HepG2 (cell line): ENCODE data around the gene GSTM1. TPM values are rescaled to one million over a fixed set of nuclear protein-coding genes. Genes with fewer than 3 reads are reported as not detected.

Source experiments
- ZNF256 ChIP-seq: sonication (generic); formaldehyde crosslinking; conservative IDR thresholded peaks from 2 replicates; pipeline ENCODE4 v1.4.0; 2020; ENCODE audit warnings: missing genetic modification reagents
- polyA plus RNA-seq, 8 experiments: library from polyadenylated mRNA; depleted of rRNA in 3 of 8; stranded (reverse) in 7 of 8; unstranded in 1 of 8; fragments of >200 nt; fragmentation: Illumina TruSeq in 4 of 8; extraction: Trizol in 4 of 8; gene quantifications; 2 replicates each; pipeline versions ENCODE4 v1.2.1 to v1.2.3, GENCODE V29; 2011 to 2016; ENCODE audit warnings: low read depth in 4 of 8, missing spikeins in 1 of 8, mixed read lengths in 1 of 8; ENCODE audit not compliant: insufficient read depth in 1 of 8
- total RNA-seq, 5 experiments: library from RNA; depleted of rRNA; stranded (reverse); fragments of >200 nt; fragmentation: Illumina TruSeq; extraction: Trizol; gene quantifications; 2 replicates each; pipeline ENCODE4 v1.2.3, GENCODE V29; 2016; ENCODE audit warnings: low read depth in 1 of 5

The GSTM1 gene
- total and polyA plus RNA-seq, 2 of the 13 experiments (the other 11 are each of a cell fraction or from before 2014, with no cell fraction given), result 0.42 TPM; not detected in 1

DNA sequence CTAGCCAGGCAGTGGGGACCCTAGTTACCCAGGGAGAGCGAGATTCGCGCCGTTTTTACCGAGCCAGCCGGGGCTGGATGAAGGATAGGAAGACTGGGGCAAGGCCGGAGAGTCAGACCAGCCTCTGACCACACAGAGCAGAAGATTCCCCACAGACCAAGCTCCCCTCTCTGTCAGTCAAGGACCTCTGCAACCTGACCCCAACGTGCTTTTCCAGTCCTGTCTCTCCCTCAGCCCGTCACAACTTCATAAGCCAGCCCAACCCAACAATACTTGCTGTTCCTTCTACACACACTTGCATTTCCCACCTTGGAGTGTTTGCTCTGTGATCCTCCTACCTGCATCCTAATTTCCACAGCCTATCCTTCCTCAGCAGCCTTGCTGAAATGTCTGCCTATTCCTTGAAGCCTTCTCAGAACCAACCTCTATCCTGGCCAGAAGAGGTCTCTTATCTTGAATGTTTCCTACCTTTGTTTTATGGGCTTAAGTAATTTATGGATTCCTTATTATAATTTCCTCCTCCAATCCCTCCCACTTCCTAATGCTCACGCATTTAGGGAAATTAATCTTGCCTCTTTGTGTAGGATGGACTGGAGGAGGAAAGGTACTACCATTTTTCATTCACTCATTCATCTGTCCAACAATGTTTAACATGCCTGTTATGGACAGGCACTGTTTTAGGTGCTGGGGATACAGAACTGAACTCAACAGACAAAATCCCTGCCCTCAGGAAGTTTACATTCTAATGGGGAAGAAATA, 53.2 kb downstream of the GSTM1 start, which contains the start of gene GSTM3 (continued):
- no peak for TF ChIP-seq ZNF256 (CRISPR knock-in tag)

Other genes starting within 250 kb of the GSTM1 start
- gene SYPL2, start 221.3 kb upstream of the GSTM1 start, total RNA-seq (2016; rRNA removed; fragmentation: Illumina TruSeq; extraction: Trizol), result 0.24 and 0.25 TPM in 2 replicates
- gene SYPL2, start 221.3 kb upstream of the GSTM1 start, polyA plus RNA-seq (2011; rRNA removed), result 0.17 and 0.35 TPM in 2 replicates
- gene ATXN7L2, start 203.9 kb upstream of the GSTM1 start, total RNA-seq (2016; rRNA removed; fragmentation: Illumina TruSeq; extraction: Trizol), result 1.3 and 2.7 TPM in 2 replicates
- 2.8 and 3.0 TPM in 2 replicates for gene ATXN7L2, start 203.9 kb upstream of the GSTM1 start, polyA plus RNA-seq (2011; rRNA removed)
- gene CYB561D1, start 193.7 kb upstream of the GSTM1 start, total RNA-seq (2016; rRNA removed; fragmentation: Illumina TruSeq; extraction: Trizol), result 3.9 and 4.1 TPM in 2 replicates
- gene CYB561D1, start 193.7 kb upstream of the GSTM1 start, polyA plus RNA-seq (2011; rRNA removed), result 3.9 and 4.5 TPM in 2 replicates
- gene AMIGO1, start 178.1 kb upstream of the GSTM1 start, total RNA-seq (2016; rRNA removed; fragmentation: Illumina TruSeq; extraction: Trizol), result 1.00 and 1.3 TPM in 2 replicates
- 0.40 and 0.85 TPM in 2 replicates for gene AMIGO1, start 178.1 kb upstream of the GSTM1 start, polyA plus RNA-seq (2011; rRNA removed)
- gene GPR61, start 147.9 kb upstream of the GSTM1 start, total RNA-seq (2016; rRNA removed; fragmentation: Illumina TruSeq; extraction: Trizol), result not detected in 2 replicates
- gene GPR61, start 147.9 kb upstream of the GSTM1 start, polyA plus RNA-seq (2011; rRNA removed), result not detected in 2 replicates
- gene GNAI3, start 139.2 kb upstream of the GSTM1 start, total RNA-seq (2016; rRNA removed; fragmentation: Illumina TruSeq; extraction: Trizol), result 9.0 and 11.0 TPM in 2 replicates
- 3.2 and 4.3 TPM in 2 replicates for gene GNAI3, start 139.2 kb upstream of the GSTM1 start, polyA plus RNA-seq (2011; rRNA removed)
- gene GNAT2, start 68.2 kb upstream of the GSTM1 start, total RNA-seq (2016; rRNA removed; fragmentation: Illumina TruSeq; extraction: Trizol), result 0.20 and 0.24 TPM in 2 replicates
- 0.08 TPM in 1 of 2 replicates, not detected in the other for gene GNAT2, start 68.2 kb upstream of the GSTM1 start, polyA plus RNA-seq (2011; rRNA removed)
- gene AMPD2, start 68.0 kb upstream of the GSTM1 start, total RNA-seq (2016; rRNA removed; fragmentation: Illumina TruSeq; extraction: Trizol), result 35.4 and 62.3 TPM in 2 replicates
- 82.0 and 101 TPM in 2 replicates for gene AMPD2, start 68.0 kb upstream of the GSTM1 start, polyA plus RNA-seq (2011; rRNA removed)
- 25.3 and 30.6 TPM in 2 replicates for gene GSTM4, start 31.7 kb upstream of the GSTM1 start, total RNA-seq (2016; rRNA removed; fragmentation: Illumina TruSeq; extraction: Trizol)
- 36.7 and 40.8 TPM in 2 replicates for gene GSTM4, start 31.7 kb upstream of the GSTM1 start, polyA plus RNA-seq (2011; rRNA removed)
- gene GSTM2, start 19.8 kb upstream of the GSTM1 start, total RNA-seq (2016; rRNA removed; fragmentation: Illumina TruSeq; extraction: Trizol), result 6.5 and 7.0 TPM in 2 replicates
- gene GSTM2, start 19.8 kb upstream of the GSTM1 start, polyA plus RNA-seq (2011; rRNA removed), result 15.0 and 17.0 TPM in 2 replicates
- gene GSTM5, start 24.4 kb downstream of the GSTM1 start, total RNA-seq (2016; rRNA removed; fragmentation: Illumina TruSeq; extraction: Trizol), result not detected in 2 replicates
- not detected in 2 replicates for gene GSTM5, start 24.4 kb downstream of the GSTM1 start, polyA plus RNA-seq (2011; rRNA removed)
- 127 and 150 TPM in 2 replicates for gene GSTM3, start 53.2 kb downstream of the GSTM1 start, total RNA-seq (2016; rRNA removed; fragmentation: Illumina TruSeq; extraction: Trizol)
- 124 and 142 TPM in 2 replicates for gene GSTM3, start 53.2 kb downstream of the GSTM1 start, polyA plus RNA-seq (2011; rRNA removed)
- 7.6 and 18.2 TPM in 2 replicates for gene EPS8L3, start 76.1 kb downstream of the GSTM1 start, total RNA-seq (2016; rRNA removed; fragmentation: Illumina TruSeq; extraction: Trizol)
- 106 and 127 TPM in 2 replicates for gene EPS8L3, start 76.1 kb downstream of the GSTM1 start, polyA plus RNA-seq (2011; rRNA removed)
- 1.9 and 4.6 TPM in 2 replicates for gene CSF1, start 223.0 kb downstream of the GSTM1 start, total RNA-seq (2016; rRNA removed; fragmentation: Illumina TruSeq; extraction: Trizol)
- gene CSF1, start 223.0 kb downstream of the GSTM1 start, polyA plus RNA-seq (2011; rRNA removed), result 13.3 and 21.0 TPM in 2 replicates